ENCODE data around the gene TRAT1.

GRCh38 chr3:108882762-108883161 is 60.2 kb downstream of the TRAT1 start:
- no peak for TF ChIP-seq RAD21 (IDR thresholded peaks at IDR 0.05; ENCODE audit: low read depth)
- no peak for TF ChIP-seq CREB1 (IDR thresholded peaks at IDR 0.05; ENCODE audit: low read depth)
- no peak for TF ChIP-seq FOXM1 (IDR thresholded peaks at IDR 0.05; ENCODE audit: borderline replicate concordance, low read depth)
- TF ChIP-seq TAF1 (IDR thresholded peaks at IDR 0.05; ENCODE audit: low read depth), result no peak
- no peak for TF ChIP-seq NFIC (IDR thresholded peaks at IDR 0.05)
- no peak for TF ChIP-seq EP300 (IDR thresholded peaks at IDR 0.05; ENCODE audit: borderline replicate concordance)
- no peak for TF ChIP-seq TEAD4 (IDR thresholded peaks at IDR 0.05)
- TF ChIP-seq YY1 (IDR thresholded peaks at IDR 0.05; ENCODE audit: low read depth), result no peak
- no peak for TF ChIP-seq ZBTB7A (IDR thresholded peaks at IDR 0.05; ENCODE audit: low read depth)
- no peak for TF ChIP-seq MAX (IDR thresholded peaks at IDR 0.05)
- no peak for TF ChIP-seq REST (IDR thresholded peaks at IDR 0.05; ENCODE audit: low read depth)
- TF ChIP-seq CEBPB (IDR thresholded peaks at IDR 0.05), result no peak
- no peak for TF ChIP-seq EGR1 (IDR thresholded peaks at IDR 0.05)
- no peak for TF ChIP-seq USF1 (IDR thresholded peaks at IDR 0.05)

All from Ishikawa (cell line).